ENCODE measurements around the gene MRPS5. TPM values are rescaled to one million over a fixed set of nuclear protein-coding genes. Genes with fewer than 3 reads are reported as not detected.

Gene MRPS5
- total and polyA plus RNA-seq, 2 donors (not counting 1 experiment from before 2014, with no cell fraction given), result 46.3 to 48.0 TPM

- ChIA-PET POLR2A (no interaction called here), CTCF (no interaction called here)
- no peaks in the 10 kb centered on the region for H3K4me1 Mint-ChIP-seq
- TF ChIP-seq CTCF (IDR thresholded peaks at IDR 0.05) (no peak), EZH2 (IDR thresholded peaks at IDR 0.05; ENCODE audit: borderline replicate concordance, insufficient read depth, low read depth, low read length, poor library complexity, severe bottlenecking) (no peak)
- no peaks in the 10 kb centered on the region for H3K36me3 ChIP-seq (replicated peaks in 1 of 2; ENCODE audit: control extremely low read depth in 1 of 2, control insufficient read depth in 1 of 2, extremely low read depth in 1 of 2, insufficient read depth in 2 of 2, low read length in 1 of 2)
- ATAC-seq (ENCODE audit: low read depth), result no peak
- no peaks in the 10 kb centered on the region for H4K20me1 ChIP-seq (ENCODE audit: control insufficient read depth, insufficient read depth, low read length, poor library complexity, severe bottlenecking)
- 97% methylated on average over 10 of the region's 10 CpGs for WGBS (ENCODE audit: insufficient coverage)
- no peak overlapping the region for H3K9ac ChIP-seq (ENCODE audit: low read length)
- no peak overlapping the region for H3K4me2 ChIP-seq (replicated peaks; ENCODE audit: low read depth, low read length, poor library complexity, severe bottlenecking)
- H2AFZ ChIP-seq (ENCODE audit: insufficient read depth, low read depth, low read length, poor library complexity, severe bottlenecking), result no peak overlapping the region
- no peaks in the 10 kb centered on the region for H3K4me1 ChIP-seq (ENCODE audit: control insufficient read depth in 2 of 2, insufficient read depth in 2 of 2, low read length in 2 of 2)
- no peaks in the 10 kb centered on the region for H3K9me3 ChIP-seq (ENCODE audit: control extremely low read depth in 1 of 3, control insufficient read depth in 2 of 3, insufficient read depth in 1 of 3, low read length in 2 of 3)
- H3K9me3 Mint-ChIP-seq (ENCODE audit: insufficient read depth), result no peaks in the 10 kb centered on the region
- intact Hi-C loops (cut with micrococcal nuclease), result no loop called here
- peaks cover 5% of the 10 kb centered on the region for H3K27me3 Mint-ChIP-seq
- H3K27ac ChIP-seq (ENCODE audit: low read length in 2 of 2), result no peak overlapping the region
- no peak overlapping the region for H3K4me3 ChIP-seq (ENCODE audit: control extremely low read depth in 1 of 5, extremely low read depth in 1 of 5, insufficient read depth in 1 of 5, low read depth in 2 of 5, low read length in 4 of 5)
- no peaks in the 10 kb centered on the region for H3K79me2 ChIP-seq (ENCODE audit: control insufficient read depth, insufficient read depth, low read length)
- H3K27me3 ChIP-seq (replicated peaks in 1 of 4; ENCODE audit: control extremely low read depth in 1 of 4, control insufficient read depth in 3 of 4, insufficient read depth in 4 of 4, low read length in 3 of 4), result peaks cover 0 to 3% (median 0%) of the 10 kb centered on the region in 4 experiments
- no peak overlapping the region for H3K4me3 Mint-ChIP-seq
- no peak overlapping the region for H3K27ac Mint-ChIP-seq
- no peak for DNase-seq
These were observed 72.0 kb downstream of the MRPS5 start for GRCh38 chr2:95049683-95049955.

- H3K27me3 Mint-ChIP-seq, result peaks cover 10% of the 10 kb centered on the region
- DNase-seq, result no peak
- no peaks in the 10 kb centered on the region for H3K9me3 Mint-ChIP-seq (ENCODE audit: insufficient read depth)
- Histone ChIP-seq H3K27ac (ENCODE audit: low read length in 2 of 2) (no peak overlapping the region), H3K4me3 (ENCODE audit: control extremely low read depth in 1 of 5, extremely low read depth in 1 of 5, insufficient read depth in 1 of 5, low read depth in 2 of 5, low read length in 4 of 5) (no peak overlapping the region), H3K9ac (ENCODE audit: low read length) (no peak overlapping the region), H3K27me3 (replicated peaks in 1 of 4; ENCODE audit: control extremely low read depth in 1 of 4, control insufficient read depth in 3 of 4, insufficient read depth in 4 of 4, low read length in 3 of 4) (peaks cover 0 to 3% (median 0%) of the 10 kb centered on the region in 4 experiments), H3K4me2 (replicated peaks; ENCODE audit: low read depth, low read length, poor library complexity, severe bottlenecking) (no peak overlapping the region), H3K9me3 (ENCODE audit: control extremely low read depth in 1 of 3, control insufficient read depth in 2 of 3, insufficient read depth in 1 of 3, low read length in 2 of 3) (no peaks in the 10 kb centered on the region), H3K36me3 (replicated peaks in 1 of 2; ENCODE audit: control extremely low read depth in 1 of 2, control insufficient read depth in 1 of 2, extremely low read depth in 1 of 2, insufficient read depth in 2 of 2, low read length in 1 of 2) (no peaks in the 10 kb centered on the region), H3K79me2 (ENCODE audit: control insufficient read depth, insufficient read depth, low read length) (no peaks in the 10 kb centered on the region), H2AFZ (ENCODE audit: insufficient read depth, low read depth, low read length, poor library complexity, severe bottlenecking) (no peak overlapping the region), H3K4me1 (ENCODE audit: control insufficient read depth in 2 of 2, insufficient read depth in 2 of 2, low read length in 2 of 2) (no peaks in the 10 kb centered on the region), H4K20me1 (ENCODE audit: control insufficient read depth, insufficient read depth, low read length, poor library complexity, severe bottlenecking) (no peaks in the 10 kb centered on the region)
- H3K4me1 Mint-ChIP-seq, result no peaks in the 10 kb centered on the region
- TF ChIP-seq CTCF (IDR thresholded peaks at IDR 0.05) (no peak), EZH2 (IDR thresholded peaks at IDR 0.05; ENCODE audit: borderline replicate concordance, insufficient read depth, low read depth, low read length, poor library complexity, severe bottlenecking) (no peak)
- no peak overlapping the region for H3K27ac Mint-ChIP-seq
- ChIA-PET POLR2A (no interaction called here), CTCF (no interaction called here)
- intact Hi-C loops (cut with micrococcal nuclease), result no loop called here
- WGBS (ENCODE audit: insufficient coverage), result 89% methylated on average over 12 of the region's 15 CpGs
- no peak for ATAC-seq (ENCODE audit: low read depth)
- no peak overlapping the region for H3K4me3 Mint-ChIP-seq
These were observed 72.6 kb downstream of the MRPS5 start for GRCh38 chr2:95048825-95049682.

All from B cell (primary cell).